Fibroblast of skin of right biceps (primary cell): ENCODE data around the gene MOSPD3.
"Not testable (repeated sequence)": the region's sequence is repeated elsewhere in the genome, so short reads cannot be mapped to it uniquely, and the experiment has no call there.

Source experiments
- DNase-seq: peaks from one replicate; pipeline ENCODE4 v3.0.0-alpha.2; 2013

MOSPD3 gene

GRCh38 chr7:100626530-100627237 lies 14.3 kb downstream of the MOSPD3 start:
- DNase-seq: peak; percentile 87

- DNase-seq: no peak
Measured at GRCh38 chr7:100627238-100627549, 14.9 kb downstream of the MOSPD3 start.

- DNase-seq: peak; percentile 19
Measured at GRCh38 chr7:100629117-100629716, 16.9 kb downstream of the MOSPD3 start.

- DNase-seq: no peak
Measured at GRCh38 chr7:100630066-100630465, 17.7 kb downstream of the MOSPD3 start.

GRCh38 chr7:100632951-100633717 lies 20.8 kb downstream of the MOSPD3 start:
- peak; percentile 42 for DNase-seq

- no peak for DNase-seq
Measured at GRCh38 chr7:100639995-100640516, 27.7 kb downstream of the MOSPD3 start.

GRCh38 chr7:100640517-100641440 lies 28.4 kb downstream of the MOSPD3 start:
- no peak for DNase-seq

- no peak for DNase-seq
Measured at GRCh38 chr7:100641463-100641859, 29.1 kb downstream of the MOSPD3 start, which contains the start of gene TFR2. TFR2 (minus strand) TSS chr7:100641552; CDS start chr7:100641509, 43 bp downstream.

- DNase-seq: no peak
Measured at GRCh38 chr7:100641860-100642533, 29.7 kb downstream of the MOSPD3 start.

GRCh38 chr7:100642534-100642907 lies 30.2 kb downstream of the MOSPD3 start:
- no peak for DNase-seq

- DNase-seq: no peak
Measured at GRCh38 chr7:100649826-100650565, 37.7 kb downstream of the MOSPD3 start.

- no peak for DNase-seq
Measured at GRCh38 chr7:100654908-100655831, 42.8 kb downstream of the MOSPD3 start.

- peak; percentile 59 for DNase-seq
Measured at GRCh38 chr7:100655908-100656674, 43.8 kb downstream of the MOSPD3 start, which contains the start of gene ACTL6B. ACTL6B (minus strand) TSS chr7:100656448; CDS start chr7:100656354, 94 bp downstream.

- DNase-seq: not testable (repeated sequence)
Measured at GRCh38 chr7:100662194-100662776, 49.9 kb downstream of the MOSPD3 start.
